WERI-Rb-1 (cell line): ENCODE data around the gene RNU7-1.

Experiments used
- DNase-seq: peaks from one replicate; pipeline ENCODE4 v3.0.0-alpha.2; 2020
- H3K27ac ChIP-seq: fragments of 250-450 bp; sonication (Bioruptor Pico); 2 replicates; pipeline ENCODE4 v1.5.1; 2020; ENCODE audit warnings: mild to moderate bottlenecking, moderate library complexity
- H3K27me3 ChIP-seq: fragments of 250-450 bp; sonication (Bioruptor Pico); 2 replicates; pipeline ENCODE4 v1.5.1; 2021; ENCODE audit warnings: mild to moderate bottlenecking, low read depth, moderate library complexity; ENCODE audit not compliant: insufficient read depth, severe bottlenecking
- H3K36me3 ChIP-seq: fragments of 250-450 bp; sonication (Bioruptor Pico); 2 replicates; pipeline ENCODE4 v1.5.1; 2020; ENCODE audit warnings: mild to moderate bottlenecking, moderate library complexity
- H3K4me3 ChIP-seq: 2 replicates; pipeline ENCODE4 v1.5.1; 2011; ENCODE audit warnings: low read depth, mild to moderate bottlenecking, control low read depth, low read length
- H3K9me3 ChIP-seq: fragments of 250-450 bp; sonication (Bioruptor Pico); 2 replicates; pipeline ENCODE4 v1.5.1; 2021; ENCODE audit warnings: mild to moderate bottlenecking, moderate library complexity; ENCODE audit not compliant: severe bottlenecking
- TF ChIP-seq, protein P1 (sequence below): IDR thresholded peaks from 2 replicates; pipeline ENCODE4 v1.5.1; 2011; ENCODE audit warnings: low read depth, mild to moderate bottlenecking, control low read depth, inconsistent platforms, low read length

The RNU7-1 gene

DNA sequence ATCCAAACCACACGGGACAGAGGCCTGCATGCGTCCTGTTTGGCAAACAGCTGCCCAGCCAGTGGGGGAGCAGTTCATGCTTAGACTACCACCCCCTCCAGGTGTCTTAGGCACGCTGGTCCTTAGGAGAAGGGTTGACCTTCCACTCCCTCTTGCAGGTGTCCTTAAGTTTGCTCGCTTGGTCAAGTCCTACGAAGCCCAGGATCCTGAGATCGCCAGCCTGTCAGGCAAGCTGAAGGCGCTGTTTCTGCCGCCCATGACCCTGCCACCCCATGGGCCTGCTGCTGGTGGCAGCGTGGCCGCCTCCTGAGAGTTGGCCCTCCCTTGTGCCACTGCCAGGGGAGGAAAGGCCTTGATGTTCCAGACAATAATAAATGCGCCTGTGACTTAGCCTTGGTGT lies 2.0 kb downstream of the RNU7-1 start:
- peaks cover 28% of the 10 kb centered on the region for H3K36me3 ChIP-seq
- DNase-seq: no peak
- H3K4me3 ChIP-seq: peak overlapping the region; percentile 52
- H3K9me3 ChIP-seq: no peaks in the 10 kb centered on the region
- no peaks in the 10 kb centered on the region for H3K27me3 ChIP-seq
- peak overlapping the region; percentile 60 for H3K27ac ChIP-seq
- TF ChIP-seq, protein P1, sequence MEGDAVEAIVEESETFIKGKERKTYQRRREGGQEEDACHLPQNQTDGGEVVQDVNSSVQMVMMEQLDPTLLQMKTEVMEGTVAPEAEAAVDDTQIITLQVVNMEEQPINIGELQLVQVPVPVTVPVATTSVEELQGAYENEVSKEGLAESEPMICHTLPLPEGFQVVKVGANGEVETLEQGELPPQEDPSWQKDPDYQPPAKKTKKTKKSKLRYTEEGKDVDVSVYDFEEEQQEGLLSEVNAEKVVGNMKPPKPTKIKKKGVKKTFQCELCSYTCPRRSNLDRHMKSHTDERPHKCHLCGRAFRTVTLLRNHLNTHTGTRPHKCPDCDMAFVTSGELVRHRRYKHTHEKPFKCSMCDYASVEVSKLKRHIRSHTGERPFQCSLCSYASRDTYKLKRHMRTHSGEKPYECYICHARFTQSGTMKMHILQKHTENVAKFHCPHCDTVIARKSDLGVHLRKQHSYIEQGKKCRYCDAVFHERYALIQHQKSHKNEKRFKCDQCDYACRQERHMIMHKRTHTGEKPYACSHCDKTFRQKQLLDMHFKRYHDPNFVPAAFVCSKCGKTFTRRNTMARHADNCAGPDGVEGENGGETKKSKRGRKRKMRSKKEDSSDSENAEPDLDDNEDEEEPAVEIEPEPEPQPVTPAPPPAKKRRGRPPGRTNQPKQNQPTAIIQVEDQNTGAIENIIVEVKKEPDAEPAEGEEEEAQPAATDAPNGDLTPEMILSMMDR: no peak

DNA sequence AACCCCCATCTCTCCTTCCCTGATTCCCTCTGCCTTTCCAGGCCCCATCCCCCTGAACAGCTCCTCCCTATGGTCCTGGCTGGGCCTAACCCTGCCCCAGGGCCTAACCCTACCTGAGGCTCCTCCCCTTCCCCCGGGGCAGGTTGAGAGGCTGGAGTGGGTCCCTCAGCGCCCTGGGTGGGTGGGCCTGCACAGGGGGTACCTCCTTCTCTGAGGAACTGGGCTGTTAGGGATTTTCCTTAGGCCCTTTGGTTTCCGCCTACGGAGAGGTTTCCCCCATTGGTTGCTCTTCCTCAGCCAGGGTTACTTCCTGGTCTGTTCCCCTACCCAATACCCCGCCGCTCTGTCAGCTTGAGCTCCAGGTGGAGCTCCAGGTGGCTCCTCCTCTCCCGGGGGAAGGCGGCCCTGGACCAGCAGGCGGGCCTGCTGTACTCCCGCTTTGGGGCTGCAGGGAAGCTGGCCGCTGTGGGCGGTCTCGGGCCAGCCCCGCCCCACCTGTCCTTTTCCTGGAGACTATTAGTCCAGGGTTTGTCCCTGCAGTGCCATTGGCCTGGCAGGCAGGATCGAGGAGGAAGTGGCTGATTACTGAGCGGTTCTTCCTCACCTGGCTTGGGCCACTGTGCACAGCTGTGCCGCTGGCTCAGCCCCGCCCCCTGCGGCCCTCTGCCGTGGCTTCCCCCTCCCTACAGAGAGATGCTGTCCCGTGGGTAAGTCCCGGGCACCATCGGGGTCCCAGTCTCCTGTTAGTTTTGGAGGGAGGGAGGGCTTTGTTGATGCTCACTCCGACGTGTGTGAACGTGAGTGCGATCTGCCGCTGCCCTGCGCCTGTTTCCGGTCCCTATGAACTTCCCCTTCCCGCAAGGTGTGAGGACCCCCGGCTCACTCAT lies 2.7 kb downstream of the RNU7-1 start:
- DNase-seq: peak; percentile 97
- Histone ChIP-seq H3K27me3 (no peaks in the 10 kb centered on the region), H3K27ac (peak overlapping the region; percentile 66), H3K9me3 (no peaks in the 10 kb centered on the region), H3K4me3 (peak overlapping the region; percentile 52), H3K36me3 (peaks cover 21% of the 10 kb centered on the region)
- TF ChIP-seq, protein P1: no peak

DNA sequence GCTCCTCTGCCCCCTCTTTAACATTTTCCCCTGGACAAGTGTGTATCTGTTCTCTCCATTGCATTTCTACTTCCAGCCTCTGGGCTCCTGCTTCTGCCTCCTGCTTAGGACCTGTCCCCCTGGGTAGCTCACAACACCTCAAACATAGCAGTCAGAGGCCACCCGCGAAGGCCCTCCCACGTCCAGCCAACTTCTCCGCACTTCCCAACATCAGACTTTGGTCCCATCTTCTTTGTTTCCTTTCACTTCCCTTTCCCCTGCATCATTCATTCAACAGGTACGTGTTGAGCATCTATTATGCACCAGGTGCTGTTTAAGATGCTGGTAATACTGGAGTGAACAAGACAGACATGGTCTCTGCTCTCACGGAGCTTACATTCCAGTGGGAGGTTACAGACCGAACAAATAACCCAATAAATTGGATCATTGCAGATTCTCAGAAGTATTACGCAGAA lies 3.3 kb downstream of the RNU7-1 start:
- H3K27ac ChIP-seq: peak overlapping the region; percentile 66
- H3K27me3 ChIP-seq: no peaks in the 10 kb centered on the region
- TF ChIP-seq, protein P1: no peak
- H3K36me3 ChIP-seq: peaks cover 17% of the 10 kb centered on the region
- no peak for DNase-seq
- peak overlapping the region; percentile 52 for H3K4me3 ChIP-seq
- H3K9me3 ChIP-seq: no peaks in the 10 kb centered on the region

DNA sequence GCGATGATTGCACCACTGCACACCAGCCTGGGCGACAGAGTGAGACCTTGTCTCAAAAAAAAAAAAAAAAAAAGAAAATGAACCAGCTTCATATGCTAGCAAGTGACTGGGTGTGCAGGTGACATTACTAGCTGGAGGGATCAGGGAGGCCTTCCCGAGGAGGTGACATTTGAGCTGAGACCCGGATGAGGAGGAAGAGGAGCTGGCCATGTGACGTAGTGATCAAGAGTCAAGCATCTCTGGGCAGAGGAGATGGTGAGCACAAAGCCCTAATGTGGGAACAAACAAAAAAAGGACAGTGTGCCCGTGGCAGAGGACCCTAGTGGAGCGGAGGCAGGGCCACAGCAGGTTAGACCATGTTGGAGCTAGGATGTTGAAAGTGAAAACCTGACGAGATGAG lies 4.0 kb downstream of the RNU7-1 start:
- no peaks in the 10 kb centered on the region for H3K9me3 ChIP-seq
- no peak for DNase-seq
- TF ChIP-seq, protein P1: no peak
- no peak overlapping the region for H3K27ac ChIP-seq
- H3K4me3 ChIP-seq: no peak overlapping the region
- H3K36me3 ChIP-seq: peaks cover 13% of the 10 kb centered on the region
- H3K27me3 ChIP-seq: no peaks in the 10 kb centered on the region

GRCh38 chr12:6948873-6949594 lies 5.4 kb downstream of the RNU7-1 start:
- TF ChIP-seq, protein P1: 0 out of 2 replicates have a peak, but pooled peaks have one; percentile 32
- no peak for DNase-seq
- H3K9me3 ChIP-seq: no peaks in the 10 kb centered on the region
- no peak overlapping the region for H3K27ac ChIP-seq
- H3K27me3 ChIP-seq: no peaks in the 10 kb centered on the region
- peaks cover 9% of the 10 kb centered on the region for H3K36me3 ChIP-seq
- H3K4me3 ChIP-seq: no peak overlapping the region
